ENCODE measurements around the gene CLRN2.

Gene CLRN2

DNA sequence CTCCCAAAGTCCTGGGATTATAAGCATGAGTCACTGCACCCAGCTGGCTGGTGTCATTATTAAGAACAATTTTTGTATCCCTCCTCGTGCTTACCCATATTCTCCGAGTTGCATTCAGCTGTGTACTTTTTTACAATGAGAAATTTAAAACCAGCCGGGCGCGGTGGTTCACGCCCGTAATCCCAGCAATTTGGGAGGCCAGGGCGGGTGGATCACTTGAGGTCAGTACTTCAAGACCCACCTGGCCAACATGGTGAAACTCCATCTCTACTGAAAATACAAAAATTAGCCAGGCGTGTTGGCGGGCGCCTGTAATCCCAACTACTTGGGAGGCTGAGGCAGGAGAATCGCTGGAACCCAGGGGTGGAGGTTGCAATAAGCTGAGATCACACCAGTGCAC lies 60.2 kb downstream of the CLRN2 start:
- DNase-seq, result peak in 1 of 10 donors; percentile 59
- intact Hi-C loops (cut with DNase I), result loop anchor here (10.0 kb wide), 1 partner anchor 230 kb away; no protein-coding TSS in a partner anchor

Measured in posterior cingulate gyrus (tissue), 11 donors.